ENCODE measurements around the gene TXNL4B.
"Not testable (repeated sequence)": the region's sequence is repeated elsewhere in the genome, so short reads cannot be mapped to it uniquely, and the experiment has no call there.

GRCh38 chr16:72057313-72057712 is 36.1 kb downstream of the TXNL4B start:
- TF ChIP-seq CTCF (conservative IDR thresholded peaks at IDR 0.05); ZFX (IDR thresholded peaks at IDR 0.05): not testable (repeated sequence)

All from C4-2B (cell line).